Epithelial cell of proximal tubule (primary cell): ENCODE results near the gene FSTL1. TPM values are rescaled to one million over a fixed set of nuclear protein-coding genes. Genes with fewer than 3 reads are reported as not detected.

Source experiments
- DNase-seq: peaks from one replicate; pipeline ENCODE4 v3.0.0-alpha.2; 2011; ENCODE audit warnings: low read depth
- H3K4me3 ChIP-seq: 2 replicates; pipeline ENCODE4 v1.5.1; 2011; ENCODE audit warnings: low read depth, mild to moderate bottlenecking, low read length
- total RNA-seq: library from RNA; depleted of rRNA; stranded (reverse); fragments of >200 nt; gene quantifications from 2 replicates; pipeline ENCODE4 v1.2.3, GENCODE V29; 2015
- TF ChIP-seq, protein P1 (sequence below): conservative IDR thresholded peaks from 2 replicates; pipeline ENCODE4 v1.5.1; 2012; ENCODE audit warnings: low read depth, mild to moderate bottlenecking, low read length

FSTL1 gene
- total RNA-seq, 1 donor from 2014 or later = 235 TPM

DNA sequence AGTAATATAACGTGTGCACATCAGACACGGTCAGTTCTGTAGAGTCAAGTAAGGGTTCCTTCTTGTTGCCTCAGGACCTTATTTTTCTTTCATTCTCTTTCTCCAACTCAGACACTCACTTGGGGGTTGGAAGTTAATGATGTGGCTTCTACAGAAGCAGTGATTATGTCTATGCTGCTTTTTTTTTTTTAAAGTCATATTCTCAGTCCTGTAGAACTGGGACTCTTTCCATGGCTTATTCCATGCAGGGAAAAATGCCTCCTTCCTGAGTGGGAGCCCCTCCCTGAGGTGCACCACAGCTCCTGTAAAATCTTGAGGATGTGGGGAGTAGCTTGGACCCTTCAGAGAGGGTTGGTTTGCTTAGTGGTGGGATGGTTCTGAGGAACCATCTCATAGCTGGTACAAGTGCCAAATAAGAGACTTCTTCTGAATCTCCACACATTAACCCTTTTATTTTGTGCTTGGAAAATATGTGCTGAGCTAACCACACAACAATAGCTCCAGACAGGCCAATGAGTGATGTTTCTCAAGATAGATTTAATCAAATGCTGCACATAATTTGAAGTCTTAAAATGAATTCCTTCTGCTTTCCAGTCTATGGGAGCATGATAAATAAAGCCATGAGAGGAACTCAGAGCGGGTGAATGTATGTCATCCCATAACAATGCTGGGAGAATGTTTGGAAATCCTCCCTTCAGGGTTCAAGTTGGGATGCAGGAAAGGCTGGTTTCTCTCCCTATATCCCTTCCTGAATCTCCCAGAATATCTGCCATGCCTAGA is 23.3 kb upstream of the FSTL1 start:
- TF ChIP-seq, protein P1, sequence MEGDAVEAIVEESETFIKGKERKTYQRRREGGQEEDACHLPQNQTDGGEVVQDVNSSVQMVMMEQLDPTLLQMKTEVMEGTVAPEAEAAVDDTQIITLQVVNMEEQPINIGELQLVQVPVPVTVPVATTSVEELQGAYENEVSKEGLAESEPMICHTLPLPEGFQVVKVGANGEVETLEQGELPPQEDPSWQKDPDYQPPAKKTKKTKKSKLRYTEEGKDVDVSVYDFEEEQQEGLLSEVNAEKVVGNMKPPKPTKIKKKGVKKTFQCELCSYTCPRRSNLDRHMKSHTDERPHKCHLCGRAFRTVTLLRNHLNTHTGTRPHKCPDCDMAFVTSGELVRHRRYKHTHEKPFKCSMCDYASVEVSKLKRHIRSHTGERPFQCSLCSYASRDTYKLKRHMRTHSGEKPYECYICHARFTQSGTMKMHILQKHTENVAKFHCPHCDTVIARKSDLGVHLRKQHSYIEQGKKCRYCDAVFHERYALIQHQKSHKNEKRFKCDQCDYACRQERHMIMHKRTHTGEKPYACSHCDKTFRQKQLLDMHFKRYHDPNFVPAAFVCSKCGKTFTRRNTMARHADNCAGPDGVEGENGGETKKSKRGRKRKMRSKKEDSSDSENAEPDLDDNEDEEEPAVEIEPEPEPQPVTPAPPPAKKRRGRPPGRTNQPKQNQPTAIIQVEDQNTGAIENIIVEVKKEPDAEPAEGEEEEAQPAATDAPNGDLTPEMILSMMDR = no peak
- DNase-seq = no peak
- no peak overlapping the region for H3K4me3 ChIP-seq

DNA sequence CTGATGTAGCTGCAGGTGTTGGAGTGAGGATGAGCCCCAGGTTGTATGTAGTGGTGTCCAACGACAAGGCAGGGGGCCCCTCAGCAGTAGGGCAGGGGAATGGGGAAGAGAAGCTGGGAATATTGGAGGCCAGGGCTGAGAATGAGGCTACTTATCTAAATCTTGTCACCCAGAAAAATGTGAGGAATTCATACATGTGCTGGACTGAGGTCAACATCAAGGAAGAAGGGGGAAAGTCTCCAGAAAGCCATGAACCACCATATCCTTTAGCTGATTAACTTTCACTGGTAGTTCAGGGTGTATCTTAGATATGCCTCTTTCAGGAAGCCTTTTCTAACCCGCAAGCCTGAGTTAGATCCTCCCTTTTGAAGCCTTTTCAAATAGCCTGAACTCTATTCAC is 22.6 kb upstream of the FSTL1 start:
- TF ChIP-seq, protein P1 = no peak
- DNase-seq = no peak

DNA sequence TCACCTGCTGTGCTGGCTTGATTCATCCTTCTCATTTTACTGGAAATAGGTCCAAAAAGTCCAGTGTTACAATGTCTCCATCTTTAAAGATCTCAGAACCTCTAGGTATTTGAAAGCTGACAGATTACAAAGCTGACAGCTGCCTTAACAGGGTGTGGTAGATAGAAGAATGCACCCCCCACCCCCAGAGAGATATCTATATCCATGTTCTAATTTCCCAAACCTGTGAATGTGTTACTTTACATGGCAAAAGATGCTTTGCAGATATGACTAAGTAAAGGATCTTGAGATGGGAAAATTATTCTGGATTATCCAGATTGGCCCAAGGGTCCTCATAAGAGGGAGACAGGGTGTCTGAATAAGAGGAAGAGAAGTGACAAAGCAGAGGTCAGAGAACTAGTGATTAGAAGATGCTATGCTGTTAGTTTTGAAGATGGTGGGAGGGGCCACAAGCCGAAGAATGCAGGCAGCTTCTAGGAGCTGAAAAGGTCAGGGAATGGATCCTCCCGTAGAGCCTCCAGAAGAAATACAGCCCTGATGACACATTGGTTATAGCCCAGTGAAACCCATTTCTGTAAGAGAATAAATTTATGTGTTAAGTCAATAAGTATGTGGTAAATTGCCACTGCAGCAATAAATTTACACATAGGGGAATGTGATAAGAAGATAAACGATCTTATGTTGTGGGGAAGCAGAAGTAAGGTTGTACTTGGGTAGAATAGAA is 21.5 kb upstream of the FSTL1 start:
- no peak for DNase-seq
- TF ChIP-seq, protein P1 = no peak
- no peak overlapping the region for H3K4me3 ChIP-seq

More for the DNA sequence above, 22.6 kb upstream of the FSTL1 start:
- no peak overlapping the region for H3K4me3 ChIP-seq

DNA sequence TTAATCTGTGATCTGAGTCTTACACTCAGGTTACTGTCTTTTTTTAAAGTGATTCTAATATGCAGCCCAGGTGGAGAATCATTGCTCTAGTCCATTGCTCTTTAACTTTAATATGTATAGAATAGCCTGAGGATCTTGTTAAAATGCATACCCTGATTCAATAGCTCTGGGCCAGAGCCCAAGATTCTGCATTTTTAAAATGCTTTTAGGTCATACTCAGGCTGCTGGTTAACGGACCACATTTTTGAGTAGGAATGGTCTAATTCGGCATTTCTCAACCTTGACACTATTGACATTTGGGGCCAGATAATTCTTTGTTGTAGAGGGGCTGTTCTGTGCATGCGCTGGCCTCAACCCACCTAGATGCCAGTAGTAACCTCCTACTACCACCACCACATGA is 20.9 kb upstream of the FSTL1 start:
- no peak for DNase-seq
- no peak overlapping the region for H3K4me3 ChIP-seq
- TF ChIP-seq, protein P1 = no peak

DNA sequence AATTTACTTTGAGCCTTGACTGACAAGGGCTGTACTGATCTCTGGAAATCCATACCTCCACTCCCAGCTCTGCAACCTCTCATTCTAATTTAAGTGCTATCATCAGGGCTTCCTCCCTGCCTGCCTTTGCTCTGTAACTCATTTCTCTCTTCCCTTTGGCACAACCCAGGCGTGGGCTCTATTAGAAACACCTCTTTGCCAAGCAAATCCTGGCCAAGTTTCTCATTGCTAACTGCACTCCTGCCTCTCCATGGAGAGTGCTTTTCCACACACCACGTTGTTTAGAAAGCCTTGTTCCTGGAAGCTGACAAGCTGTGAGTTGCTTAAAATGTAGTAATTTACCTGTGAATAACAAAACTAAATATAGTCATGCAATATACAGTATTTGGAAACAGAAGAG is 20.1 kb upstream of the FSTL1 start:
- DNase-seq = no peak
- H3K4me3 ChIP-seq = no peak overlapping the region
- TF ChIP-seq, protein P1 = no peak

DNA sequence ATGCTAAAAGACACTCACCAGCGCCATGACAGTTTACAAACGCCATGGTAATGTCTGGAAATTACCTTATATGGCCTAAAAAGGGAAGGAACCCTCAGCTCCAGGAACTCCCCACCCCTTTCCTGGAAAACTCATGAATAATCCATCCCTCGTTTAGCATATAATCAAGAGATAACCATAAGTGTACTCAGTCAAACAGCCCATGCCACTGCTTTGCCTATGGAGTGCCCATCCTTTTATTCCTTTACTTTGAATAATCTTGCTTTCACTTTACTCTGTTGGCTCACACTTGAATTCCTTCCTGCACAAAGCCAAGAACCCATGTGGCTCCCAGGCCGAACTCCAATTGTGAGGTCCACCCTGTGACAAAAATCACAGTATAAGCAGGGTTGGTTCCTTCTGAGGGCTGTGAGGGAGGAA is 19.1 kb upstream of the FSTL1 start:
- no peak overlapping the region for H3K4me3 ChIP-seq
- DNase-seq = no peak
- TF ChIP-seq, protein P1 = no peak
